GM21526 (cell line): ENCODE results near the gene MGAT4A.
A peak's percentile ranks its signal among the peaks of the same experiment; 100 is the strongest.
"Not testable (repeated sequence)": the region's sequence is repeated elsewhere in the genome, so short reads cannot be mapped to it uniquely, and the experiment has no call there.

Experiments
- ATAC-seq: cut with Tn5 transposase; IDR thresholded peaks from one replicate; pipeline ENCODE4 v1.9.1; 2021; ENCODE audit warnings: moderate library complexity; ENCODE audit not compliant: unreplicated experiment, low FRiP score

The MGAT4A gene

DNA sequence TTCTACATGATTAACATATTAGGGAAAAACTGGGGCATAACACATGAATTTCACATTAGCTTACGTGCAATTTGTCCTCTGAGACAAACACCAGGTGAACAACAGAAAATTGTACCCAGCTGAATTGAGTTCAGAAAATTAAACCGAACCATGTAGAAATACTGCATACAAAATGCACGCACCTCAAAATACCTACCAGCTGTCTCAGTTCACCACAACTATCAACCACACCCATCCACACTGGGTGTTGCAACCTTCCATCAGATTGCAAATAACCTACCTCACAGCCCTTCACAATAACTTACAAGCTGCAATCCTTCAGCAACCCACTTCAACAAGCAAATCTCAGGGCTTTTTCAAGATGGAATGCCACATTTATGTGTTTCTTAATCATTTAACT is 66.6 kb downstream of the MGAT4A start:
- no peak for ATAC-seq

- no peak for ATAC-seq
These were observed 67.3 kb downstream of the MGAT4A start for GRCh38 chr2:98663511-98664090.

DNA sequence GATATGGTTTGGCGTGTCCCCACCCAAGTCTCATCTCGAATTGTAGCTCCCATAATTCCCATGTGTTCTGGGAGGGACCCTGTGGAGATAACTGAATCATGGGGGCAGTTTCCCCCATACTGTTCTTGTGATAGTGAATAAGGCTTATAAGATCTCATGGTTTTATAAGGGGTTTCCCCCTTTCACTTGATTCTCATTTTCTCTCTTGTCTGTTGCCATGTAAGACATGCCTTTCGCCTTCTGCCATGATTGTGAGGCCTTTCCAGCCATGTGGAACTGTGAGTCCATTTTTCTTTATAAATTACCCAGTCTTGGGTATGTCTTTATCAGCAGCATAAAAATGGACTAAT is 71.5 kb downstream of the MGAT4A start:
- ATAC-seq = not testable (repeated sequence)

DNA sequence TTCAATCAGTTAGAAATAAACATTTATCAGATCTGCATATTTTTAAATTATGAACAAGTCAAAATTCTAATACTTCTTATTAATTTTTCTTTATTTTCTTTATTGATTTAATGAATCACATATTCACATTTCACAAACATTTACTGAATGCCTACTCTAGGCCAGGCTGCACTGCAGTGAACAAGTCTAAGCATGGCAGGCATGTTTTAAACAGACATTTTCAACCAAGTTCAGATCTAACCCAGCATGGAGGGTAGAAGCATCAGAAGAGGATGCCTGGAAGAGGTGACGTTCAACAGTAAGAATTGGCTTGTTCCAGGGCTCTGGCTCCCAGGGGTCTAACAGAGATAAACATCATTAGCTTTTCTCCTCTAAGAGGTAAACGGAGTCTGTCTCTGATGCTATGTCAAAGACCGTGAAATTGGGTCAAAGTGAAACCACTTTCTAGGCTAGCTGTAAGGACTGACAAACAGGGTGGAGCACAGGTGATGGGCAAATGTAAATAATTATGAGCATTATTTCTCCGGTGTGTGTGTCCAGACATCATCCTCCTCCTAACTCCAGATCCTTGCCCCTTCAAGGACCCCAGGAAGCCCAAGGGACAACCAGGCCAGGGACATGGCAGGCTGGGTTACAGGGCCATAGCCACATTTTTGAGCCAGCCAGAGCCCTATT is 72.0 kb downstream of the MGAT4A start:
- ATAC-seq = no peak

- ATAC-seq = no peak
These were observed 74.1 kb downstream of the MGAT4A start for GRCh38 chr2:98656800-98657199.

GRCh38 chr2:98654699-98655495 is 76.0 kb downstream of the MGAT4A start:
- ATAC-seq = no peak

DNA sequence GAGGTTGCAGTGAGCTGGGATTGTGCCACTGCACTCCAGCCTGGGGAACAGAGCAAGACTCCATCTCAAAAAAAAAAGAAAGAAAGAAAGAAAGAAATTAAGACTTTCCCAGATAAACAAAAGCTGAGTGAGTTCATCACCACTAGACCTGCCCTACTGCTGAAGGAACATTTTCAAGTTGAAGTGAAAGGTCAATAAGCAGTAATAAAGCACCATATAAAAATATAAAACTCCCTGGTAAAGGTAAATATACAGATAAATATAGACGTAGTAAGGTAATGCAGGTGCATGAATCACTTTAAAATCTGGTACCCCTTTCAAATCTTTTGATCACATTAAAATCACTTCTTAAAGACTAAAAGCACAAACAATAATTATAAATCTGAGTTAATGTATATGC is 79.9 kb downstream of the MGAT4A start:
- ATAC-seq = no peak

- no peak for ATAC-seq
These were observed 80.9 kb downstream of the MGAT4A start for GRCh38 chr2:98649992-98650375.

GRCh38 chr2:98649135-98649991 is 81.6 kb downstream of the MGAT4A start:
- no peak for ATAC-seq

DNA sequence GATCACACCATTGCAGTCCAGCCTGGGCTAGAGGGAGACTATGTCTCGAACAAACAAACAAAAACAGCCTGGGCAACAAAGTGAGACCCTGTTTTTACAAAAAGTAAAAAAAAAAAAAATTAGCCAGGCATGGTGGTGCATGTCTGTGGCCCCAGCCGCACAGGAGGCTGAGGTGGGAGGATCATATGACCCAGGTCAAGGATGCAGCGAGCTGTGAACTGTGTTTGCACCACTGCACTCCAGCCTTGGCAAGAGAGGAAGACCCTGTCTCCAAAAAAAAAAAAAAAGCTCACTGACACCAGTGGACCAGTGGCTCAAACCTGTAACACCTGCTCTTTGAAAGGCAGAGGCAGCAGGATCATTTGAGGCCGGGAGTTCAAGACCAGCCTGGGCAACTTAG is 82.5 kb downstream of the MGAT4A start:
- ATAC-seq = no peak

GRCh38 chr2:98647636-98648035 is 83.3 kb downstream of the MGAT4A start:
- ATAC-seq = no peak

DNA sequence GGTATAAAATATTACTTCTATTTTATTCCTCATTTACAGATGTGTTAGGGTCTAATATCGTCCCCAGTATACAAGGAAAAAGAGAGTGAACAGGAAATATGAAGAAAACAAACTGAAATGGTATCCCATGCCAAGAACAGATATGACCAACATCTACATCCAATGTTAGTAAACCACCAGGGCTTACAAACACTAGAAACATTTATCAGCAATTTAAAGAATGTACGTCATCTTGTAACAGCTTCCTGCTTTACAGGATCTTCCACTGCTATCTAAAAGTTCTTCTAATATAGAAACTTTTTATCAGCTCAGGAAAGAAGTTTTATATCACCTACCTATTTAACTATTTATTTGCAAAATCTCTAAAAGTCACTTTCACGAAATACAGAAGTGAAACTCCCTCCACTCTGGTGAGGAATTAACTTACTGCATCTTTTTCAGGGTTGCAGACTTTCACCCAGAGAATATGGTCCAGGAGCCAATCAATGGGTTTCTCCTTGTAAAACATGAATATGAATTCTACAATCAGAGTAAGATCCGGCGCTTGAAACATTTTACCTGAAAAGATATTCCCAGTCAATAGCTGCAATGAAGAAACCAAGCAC is 87.3 kb downstream of the MGAT4A start:
- ATAC-seq = no peak

- peak; percentile 64 for ATAC-seq
These were observed 93.4 kb downstream of the MGAT4A start for GRCh38 chr2:98637401-98638147.

- no peak for ATAC-seq
These were observed 96.4 kb downstream of the MGAT4A start for GRCh38 chr2:98634406-98635092.

DNA sequence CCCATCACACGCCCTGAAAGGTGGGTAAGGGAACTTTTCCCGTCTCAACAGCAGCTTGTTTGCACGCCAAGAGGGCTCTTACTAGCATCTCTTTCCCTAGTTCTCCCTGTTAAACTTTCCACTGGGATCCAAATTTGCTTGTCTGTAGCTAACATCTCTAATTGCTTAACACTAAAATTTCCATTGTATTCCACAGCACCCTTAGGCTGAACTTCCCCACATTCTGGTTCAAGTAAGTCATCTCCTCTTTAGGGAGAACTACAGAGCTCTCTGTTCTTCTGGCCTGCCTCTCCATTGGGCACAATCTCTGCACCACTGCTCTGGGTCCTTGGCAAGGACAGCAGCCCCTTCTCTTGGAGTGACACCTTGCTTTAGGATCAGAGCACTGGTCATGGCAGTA is 98.6 kb downstream of the MGAT4A start:
- ATAC-seq = no peak

GRCh38 chr2:98623657-98624056 is 107.3 kb downstream of the MGAT4A start:
- no peak for ATAC-seq

- no peak for ATAC-seq
These were observed 113.8 kb downstream of the MGAT4A start for GRCh38 chr2:98617149-98617548.

DNA sequence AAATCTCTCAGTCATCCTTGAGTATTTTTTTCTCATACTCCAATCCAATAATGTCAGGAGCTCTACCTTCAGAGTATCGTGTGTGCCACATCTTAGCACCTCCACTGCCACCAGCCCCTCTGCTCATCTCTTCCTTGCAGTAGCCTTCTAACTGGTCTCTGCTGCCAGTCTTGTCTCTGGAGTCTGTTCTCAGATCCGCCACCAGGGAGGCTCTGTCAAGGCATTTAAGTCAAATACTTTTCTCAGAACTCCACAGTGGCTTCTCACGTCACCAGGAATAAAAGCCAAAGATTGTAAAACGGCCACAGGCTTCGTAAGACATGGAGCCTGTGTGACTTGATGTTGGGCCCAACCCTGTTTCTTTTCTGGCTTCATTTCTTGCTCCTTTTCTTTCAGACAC is 115.5 kb downstream of the MGAT4A start:
- ATAC-seq = no peak

- no peak for ATAC-seq
These were observed 116.8 kb downstream of the MGAT4A start for GRCh38 chr2:98614024-98614739.
